Measurements from ENCODE around the gene FAAH.

The FAAH gene

DNA sequence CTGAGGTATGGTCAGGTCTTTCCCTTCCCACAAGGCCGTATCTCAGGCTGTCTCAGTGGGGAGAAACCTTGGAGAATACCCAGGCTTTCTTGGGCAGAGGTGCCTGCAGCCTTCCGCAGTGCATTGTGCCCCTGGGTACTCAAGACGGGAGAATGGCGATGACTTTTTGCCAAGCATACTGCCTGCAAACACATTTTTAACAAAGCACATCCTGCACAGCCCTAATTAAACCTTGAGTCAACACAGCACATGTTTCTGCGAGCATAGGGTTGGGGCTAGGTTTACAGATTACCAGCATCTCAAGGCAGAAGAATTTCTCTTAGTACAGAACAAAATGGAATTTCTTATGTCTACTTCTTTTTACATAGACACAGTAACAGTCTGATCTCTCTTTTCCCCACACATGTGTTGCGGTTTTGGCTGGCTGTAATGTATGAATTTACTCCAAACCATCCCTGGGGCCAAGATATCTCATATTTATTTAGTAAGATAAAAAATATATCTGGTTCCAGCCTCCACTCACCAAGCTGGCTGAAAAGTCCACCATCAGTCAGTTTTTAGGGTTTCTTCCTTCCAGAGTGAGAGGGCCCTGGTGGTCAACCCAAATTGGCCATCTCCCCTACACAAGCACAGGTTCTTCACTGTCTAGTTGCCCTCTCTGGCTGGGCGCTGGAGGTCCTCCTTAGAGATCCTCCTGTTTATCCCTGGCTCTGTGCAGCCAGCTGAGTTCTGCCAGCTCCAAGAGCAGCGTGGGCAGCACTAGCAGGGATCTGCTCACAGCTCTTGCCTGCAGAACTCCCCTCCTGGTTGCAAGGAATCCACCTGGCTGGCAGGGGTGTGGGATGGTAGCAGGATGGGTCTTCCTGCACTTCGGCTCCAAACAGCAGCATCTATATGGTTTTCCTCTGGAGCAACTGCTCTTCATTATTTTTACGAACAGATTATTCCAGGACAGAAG lies 2.6 kb downstream of the FAAH start:
- ChIA-PET POLR2A (no interaction called here), CTCF (no interaction called here)
- TF ChIP-seq CTBP1 (IDR thresholded peaks at IDR 0.05; ENCODE audit: borderline replicate concordance) (no peak), HDGF (IDR thresholded peaks at IDR 0.05; ENCODE audit: borderline replicate concordance) (no peak), ELF4 (IDR thresholded peaks at IDR 0.05) (no peak), L3MBTL2 (conservative IDR thresholded peaks at IDR 0.05) (no peak), ZNF384 (IDR thresholded peaks at IDR 0.05) (no peak), FOXM1 (IDR thresholded peaks at IDR 0.05; ENCODE audit: borderline replicate concordance) (no peak), NFRKB (IDR thresholded peaks at IDR 0.05) (no peak), SUZ12 (IDR thresholded peaks at IDR 0.05) (no peak)
- TF ChIP-seq, protein P1, sequence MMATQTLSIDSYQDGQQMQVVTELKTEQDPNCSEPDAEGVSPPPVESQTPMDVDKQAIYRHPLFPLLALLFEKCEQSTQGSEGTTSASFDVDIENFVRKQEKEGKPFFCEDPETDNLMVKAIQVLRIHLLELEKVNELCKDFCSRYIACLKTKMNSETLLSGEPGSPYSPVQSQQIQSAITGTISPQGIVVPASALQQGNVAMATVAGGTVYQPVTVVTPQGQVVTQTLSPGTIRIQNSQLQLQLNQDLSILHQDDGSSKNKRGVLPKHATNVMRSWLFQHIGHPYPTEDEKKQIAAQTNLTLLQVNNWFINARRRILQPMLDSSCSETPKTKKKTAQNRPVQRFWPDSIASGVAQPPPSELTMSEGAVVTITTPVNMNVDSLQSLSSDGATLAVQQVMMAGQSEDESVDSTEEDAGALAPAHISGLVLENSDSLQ (IDR thresholded peaks at IDR 0.05) = no peak
- no peak for DNase-seq (ENCODE audit: extremely low spot score)

DNA sequence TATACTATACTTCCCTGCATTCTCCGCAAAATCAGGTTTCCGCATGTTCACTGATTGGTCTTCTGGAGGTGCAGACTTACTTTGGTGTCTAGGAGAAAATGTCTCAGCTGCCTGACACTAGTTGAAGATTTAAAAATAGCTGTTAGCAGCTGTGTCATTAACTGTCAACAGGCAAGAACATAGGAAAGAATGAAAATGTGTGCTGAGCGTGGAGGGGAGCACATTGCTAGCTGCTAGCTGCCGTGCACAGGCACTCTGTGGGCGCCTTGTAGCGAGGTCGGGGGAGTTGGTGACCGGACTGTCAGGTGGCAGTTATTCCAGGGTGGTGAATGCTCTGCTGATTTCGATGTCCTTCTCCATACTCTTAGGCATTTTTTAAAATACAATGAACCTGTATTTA lies 5.2 kb downstream of the FAAH start:
- TF ChIP-seq ELF4 (IDR thresholded peaks at IDR 0.05) = no peak
- POLR2A ChIA-PET = no interaction called here
- no peak for DNase-seq (ENCODE audit: extremely low spot score)
- CTCF ChIA-PET = no interaction called here

DNA sequence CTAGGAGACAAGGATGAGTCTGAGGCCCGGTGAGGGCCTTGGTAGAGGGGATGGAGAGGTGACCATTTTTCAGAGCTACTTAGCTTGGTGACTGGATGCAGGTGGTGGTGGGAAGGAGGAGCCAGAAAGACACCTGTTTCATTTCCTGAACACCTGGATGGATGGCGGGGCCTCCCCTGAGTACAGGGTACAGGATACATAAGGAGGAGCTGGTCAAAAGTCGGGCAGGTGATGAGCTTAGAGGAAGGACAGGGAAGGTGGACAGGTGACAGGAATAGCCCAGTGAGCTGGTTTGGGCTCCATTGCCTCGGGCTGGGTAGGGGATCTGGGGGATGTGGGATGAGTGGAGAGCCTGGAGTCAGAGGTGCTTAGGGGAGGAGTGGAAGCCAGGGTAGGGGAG lies 6.3 kb downstream of the FAAH start:
- ChIA-PET CTCF (interaction anchor here (0.6 kb wide), 1 partner anchor 891 kb away, joined by 3 read pairs; no protein-coding TSS in a partner anchor), POLR2A (no interaction called here)
- DNase-seq (ENCODE audit: extremely low spot score) = no peak
- TF ChIP-seq, protein P1 (IDR thresholded peaks at IDR 0.05) = no peak
- TF ChIP-seq FOXA1 (IDR thresholded peaks at IDR 0.05) = no peak

DNA sequence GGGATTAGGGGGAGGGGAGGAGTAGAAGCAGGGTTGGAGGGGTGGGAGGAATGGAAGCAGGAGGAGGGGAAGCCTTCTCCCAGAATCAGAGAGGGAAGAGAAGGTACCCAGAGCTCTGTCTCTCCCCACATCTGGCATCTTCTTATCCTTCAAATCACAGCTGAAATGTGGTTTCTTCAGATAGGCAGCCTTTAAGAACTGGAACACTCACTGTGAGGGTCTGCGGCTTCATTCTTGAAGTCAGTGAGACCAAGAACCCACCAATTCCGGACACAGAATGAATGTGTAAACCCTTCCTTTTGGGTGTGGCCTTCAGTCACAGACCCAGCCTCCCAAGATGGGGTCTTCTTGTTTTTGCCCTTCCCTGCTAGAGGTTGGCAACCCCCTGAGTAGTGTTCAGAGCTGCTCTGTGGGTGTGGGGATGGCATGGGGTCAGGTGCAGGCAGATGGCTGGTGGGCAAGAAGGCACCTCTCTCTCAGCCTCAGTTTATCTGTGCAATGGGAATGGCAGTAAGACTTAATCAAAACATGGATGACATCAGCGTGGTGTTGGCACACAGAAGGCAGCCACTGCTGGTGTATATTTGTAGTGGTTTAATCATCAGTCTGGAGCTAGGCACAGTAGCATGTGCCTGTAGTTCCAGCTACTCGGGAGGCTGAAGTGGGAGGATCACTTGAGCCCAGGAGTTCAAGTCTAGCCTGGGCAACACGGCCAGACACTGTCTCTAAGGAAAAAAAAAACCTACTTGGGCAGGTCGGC lies 7.2 kb downstream of the FAAH start:
- TF ChIP-seq BHLHE40 (IDR thresholded peaks at IDR 0.05; ENCODE audit: borderline replicate concordance) = no peak
- TF ChIP-seq SUZ12 (IDR thresholded peaks at IDR 0.05) = no peak
- no peak for TF ChIP-seq NFRKB (IDR thresholded peaks at IDR 0.05)
- TF ChIP-seq FOXA1 (IDR thresholded peaks at IDR 0.05) = no peak
- TF ChIP-seq HDGF (IDR thresholded peaks at IDR 0.05; ENCODE audit: borderline replicate concordance) = no peak
- TF ChIP-seq FOXK2 (IDR thresholded peaks at IDR 0.05) = no peak
- TF ChIP-seq, protein P1 (IDR thresholded peaks at IDR 0.05) = no peak
- TF ChIP-seq CTBP1 (IDR thresholded peaks at IDR 0.05; ENCODE audit: borderline replicate concordance) = no peak
- TF ChIP-seq ZNF384 (IDR thresholded peaks at IDR 0.05) = no peak
- no peak for TF ChIP-seq SP1 (IDR thresholded peaks at IDR 0.05)
- no peak for TF ChIP-seq FOXM1 (IDR thresholded peaks at IDR 0.05; ENCODE audit: borderline replicate concordance)
- TF ChIP-seq L3MBTL2 (conservative IDR thresholded peaks at IDR 0.05) = no peak
- TF ChIP-seq ELF4 (IDR thresholded peaks at IDR 0.05) = no peak
- no peak for TF ChIP-seq ARNT (IDR thresholded peaks at IDR 0.05)
- no peak for TF ChIP-seq LEF1 (IDR thresholded peaks at IDR 0.05; ENCODE audit: borderline replicate concordance)
- no peak for TF ChIP-seq TARDBP (IDR thresholded peaks at IDR 0.05)
- DNase-seq (ENCODE audit: extremely low spot score) = no peak
- ChIA-PET CTCF (interaction anchor here (0.6 to 0.7 kb wide), 2 partner anchors 41 to 892 kb away, joined by 3 read pairs; no protein-coding TSS in a partner anchor), POLR2A (no interaction called here)

DNA sequence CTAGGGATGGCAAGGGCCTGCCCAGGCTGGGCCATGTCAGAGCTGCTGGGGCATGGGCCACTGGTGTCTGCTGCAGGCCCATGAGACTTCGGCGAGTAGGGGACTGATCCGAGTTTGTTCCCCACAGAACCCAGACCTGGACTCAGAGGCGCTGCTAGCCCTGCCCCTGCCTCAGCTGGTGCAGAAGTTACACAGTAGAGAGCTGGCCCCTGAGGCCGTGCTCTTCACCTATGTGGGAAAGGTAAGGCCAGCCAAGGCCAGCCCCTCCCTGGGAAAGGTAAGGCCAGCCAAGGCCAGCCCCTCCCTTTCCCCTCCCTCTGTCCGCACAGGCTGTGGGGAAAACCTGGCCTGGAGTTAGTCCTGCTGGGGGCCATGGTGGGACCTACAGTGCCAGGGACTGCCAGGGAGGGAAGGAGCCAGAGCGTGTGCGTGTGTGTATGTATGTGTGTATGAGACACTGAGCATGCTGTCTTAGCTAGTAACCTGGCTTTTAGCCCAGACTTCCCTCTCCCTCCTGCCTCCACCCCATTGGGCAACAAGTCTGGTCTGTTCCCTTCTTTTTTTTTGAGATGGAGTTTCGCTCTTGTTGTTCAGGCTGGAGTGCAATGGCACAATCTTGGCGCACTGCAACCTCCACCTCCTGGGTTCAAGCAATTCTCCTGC lies 8.0 kb downstream of the FAAH start:
- no peak for DNase-seq (ENCODE audit: extremely low spot score)
- ChIA-PET POLR2A (no interaction called here), CTCF (interaction anchor here (0.6 to 0.7 kb wide), 2 partner anchors 40 to 193 kb away, joined by 3 read pairs; no protein-coding TSS in a partner anchor)
- TF ChIP-seq FOXK2 (IDR thresholded peaks at IDR 0.05) (no peak), CTBP1 (IDR thresholded peaks at IDR 0.05; ENCODE audit: borderline replicate concordance) (no peak), ZNF384 (IDR thresholded peaks at IDR 0.05) (no peak), SUZ12 (IDR thresholded peaks at IDR 0.05) (no peak), L3MBTL2 (conservative IDR thresholded peaks at IDR 0.05) (no peak), TARDBP (IDR thresholded peaks at IDR 0.05) (no peak), LEF1 (IDR thresholded peaks at IDR 0.05; ENCODE audit: borderline replicate concordance) (no peak), SP1 (IDR thresholded peaks at IDR 0.05) (no peak), FOXA1 (IDR thresholded peaks at IDR 0.05) (no peak), ARNT (IDR thresholded peaks at IDR 0.05) (no peak), HDGF (IDR thresholded peaks at IDR 0.05; ENCODE audit: borderline replicate concordance) (no peak)

DNA sequence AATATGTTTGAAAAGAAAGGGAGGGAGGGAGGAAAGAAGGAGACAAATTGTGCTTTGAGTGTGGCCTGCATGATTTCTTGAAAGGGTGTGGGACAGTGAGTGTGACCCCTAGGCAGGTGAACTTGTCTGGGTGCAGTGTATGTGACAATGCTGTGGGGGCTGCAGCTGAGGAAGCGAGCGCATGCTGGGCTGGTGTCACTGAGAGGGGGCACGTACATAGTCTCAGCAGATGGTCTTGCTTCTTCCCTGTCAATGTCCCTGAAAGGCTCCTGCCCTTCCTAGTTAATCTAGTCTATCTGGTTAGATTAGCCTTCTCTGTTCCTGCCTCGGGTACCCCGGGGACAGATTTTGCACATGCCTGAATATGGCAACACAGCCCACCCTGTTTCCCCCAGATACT lies 9.8 kb downstream of the FAAH start:
- POLR2A ChIA-PET = no interaction called here
- TF ChIP-seq NFRKB (IDR thresholded peaks at IDR 0.05) = no peak
- TF ChIP-seq ARNT (IDR thresholded peaks at IDR 0.05) = no peak
- TF ChIP-seq L3MBTL2 (conservative IDR thresholded peaks at IDR 0.05) = no peak
- no peak for TF ChIP-seq HDGF (IDR thresholded peaks at IDR 0.05; ENCODE audit: borderline replicate concordance)
- no peak for TF ChIP-seq ELF4 (IDR thresholded peaks at IDR 0.05)
- no peak for TF ChIP-seq SUZ12 (IDR thresholded peaks at IDR 0.05)
- TF ChIP-seq ZNF384 (IDR thresholded peaks at IDR 0.05) = no peak
- TF ChIP-seq LEF1 (IDR thresholded peaks at IDR 0.05; ENCODE audit: borderline replicate concordance) = no peak
- TF ChIP-seq, protein P1 (IDR thresholded peaks at IDR 0.05) = no peak
- no peak for TF ChIP-seq SP1 (IDR thresholded peaks at IDR 0.05)
- TF ChIP-seq FOXM1 (IDR thresholded peaks at IDR 0.05; ENCODE audit: borderline replicate concordance) = no peak
- CTCF ChIA-PET = no interaction called here
- DNase-seq (ENCODE audit: extremely low spot score) = no peak
